HG03439 (cell line): ENCODE measurements around the gene HCRTR1.

Experiments
- ATAC-seq: cut with Tn5 transposase; IDR thresholded peaks from one replicate; pipeline ENCODE4 v1.9.1; 2021; ENCODE audit warnings: mild to moderate bottlenecking, moderate library complexity; ENCODE audit not compliant: unreplicated experiment

Gene HCRTR1

DNA sequence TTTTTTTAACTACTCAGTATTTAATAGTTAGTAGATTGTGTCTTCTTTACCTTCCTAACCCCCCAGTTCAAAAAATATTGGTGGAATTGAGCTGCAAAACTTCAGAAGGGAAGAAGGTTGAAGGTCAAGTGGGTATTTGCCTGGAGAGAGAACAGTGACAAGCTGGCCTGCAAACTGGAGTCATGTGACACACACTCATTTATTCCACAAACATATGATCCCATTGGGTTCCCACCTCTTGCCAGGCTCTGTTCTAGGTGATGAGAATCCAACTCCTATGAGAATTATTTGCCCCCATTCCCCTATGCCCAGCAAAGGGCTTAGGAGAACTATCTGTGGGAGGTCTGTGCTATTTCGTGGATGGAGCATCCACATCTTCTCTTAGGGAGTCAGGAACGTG, 30.7 kb downstream of the HCRTR1 start:
- ATAC-seq: no peak

- no peak for ATAC-seq
Observed at GRCh38 chr1:31648641-31649357, 31.3 kb downstream of the HCRTR1 start.

GRCh38 chr1:31650161-31651088, 32.9 kb downstream of the HCRTR1 start:
- no peak for ATAC-seq

DNA sequence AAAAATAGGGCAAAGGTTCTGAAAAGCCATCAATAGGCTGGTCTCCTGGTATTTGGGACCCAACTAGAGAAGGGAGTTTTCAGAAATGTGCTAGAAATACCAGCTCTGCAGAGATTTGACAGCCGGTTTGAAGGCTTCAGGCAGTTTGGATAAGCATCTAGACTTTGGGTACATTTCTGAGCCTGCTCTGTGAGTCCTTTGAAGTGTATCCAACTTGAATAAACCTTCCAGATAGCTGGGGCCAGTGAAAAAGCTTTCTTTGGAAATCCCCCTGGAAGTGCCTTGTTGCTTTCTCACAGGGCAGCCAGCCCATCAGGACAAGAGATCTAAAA, 33.6 kb downstream of the HCRTR1 start:
- ATAC-seq: no peak

DNA sequence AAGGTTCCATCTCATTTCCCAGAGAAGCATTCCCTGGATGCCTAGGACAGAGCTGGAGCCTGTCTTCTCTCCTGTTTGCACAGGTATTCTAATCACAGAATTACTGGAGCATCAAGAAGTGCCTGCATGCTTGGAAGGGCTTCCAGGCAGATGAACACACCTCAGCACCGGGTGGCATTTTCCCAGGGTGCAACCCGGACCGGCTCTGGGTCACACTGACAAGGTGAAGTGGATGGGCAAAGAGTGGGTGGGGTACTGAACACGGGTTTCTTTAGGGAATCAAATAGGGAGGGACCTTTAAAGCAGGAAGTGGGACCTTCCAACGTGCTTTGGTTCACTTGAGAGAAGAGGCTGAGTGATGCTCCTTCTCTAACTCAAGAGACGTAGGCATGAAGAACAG, 34.3 kb downstream of the HCRTR1 start:
- no peak for ATAC-seq

GRCh38 chr1:31652891-31653499, 35.5 kb downstream of the HCRTR1 start:
- no peak for ATAC-seq

- no peak for ATAC-seq
Observed at GRCh38 chr1:31653717-31654473, 36.4 kb downstream of the HCRTR1 start.

DNA sequence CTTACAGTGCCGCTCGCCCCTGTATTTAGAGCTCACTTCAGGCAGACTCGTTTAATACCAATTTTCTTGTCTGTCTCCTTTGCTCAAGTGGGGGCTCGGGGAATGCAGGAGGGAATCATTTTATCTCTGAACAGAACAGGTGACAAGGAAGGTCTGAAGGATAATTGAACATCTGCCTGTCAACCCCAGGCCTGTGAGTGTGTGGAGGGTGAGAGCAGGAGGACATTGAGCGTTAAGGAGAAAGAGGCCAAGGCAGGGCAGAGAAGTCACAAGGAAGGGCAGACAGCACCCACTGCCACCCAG, 36.9 kb downstream of the HCRTR1 start:
- no peak for ATAC-seq

DNA sequence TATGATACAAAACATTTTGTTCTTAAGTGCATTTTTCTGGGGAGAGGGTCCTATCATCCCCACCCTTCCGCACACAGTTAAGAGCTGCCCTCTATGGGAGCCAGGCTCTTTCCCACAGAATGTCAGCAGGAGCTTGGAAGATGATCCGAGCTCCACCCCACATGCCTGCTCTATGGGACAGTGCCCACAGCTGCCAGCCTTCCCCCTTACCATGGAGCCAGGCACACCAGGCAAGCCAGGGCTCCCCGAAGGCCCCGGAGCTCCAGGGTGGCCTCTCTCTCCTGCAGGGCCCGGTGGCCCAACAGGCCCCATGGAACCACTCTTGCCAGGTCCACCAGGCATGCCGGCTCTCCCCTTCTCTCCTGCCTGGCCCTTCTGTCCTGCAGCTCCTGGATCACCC, 37.6 kb downstream of the HCRTR1 start:
- ATAC-seq: no peak

DNA sequence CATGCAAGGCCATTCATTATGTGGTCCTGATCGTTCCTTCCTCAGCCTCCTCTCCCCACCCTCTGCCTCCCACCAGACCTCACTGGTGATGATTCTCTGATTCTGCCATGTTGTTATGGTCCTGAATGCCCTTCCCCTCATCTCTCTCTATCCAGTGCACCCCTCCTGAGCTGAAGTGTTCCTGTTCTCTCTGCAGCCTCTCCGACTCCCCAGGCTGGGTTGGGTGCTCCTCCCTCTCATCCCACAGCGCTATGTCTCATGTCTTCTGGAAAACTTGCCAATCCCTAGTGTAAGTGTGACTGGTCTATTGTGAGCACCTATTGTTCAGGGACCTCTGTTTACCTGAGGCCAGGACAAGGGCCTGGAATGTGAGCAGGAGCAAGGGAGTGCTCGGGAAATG, 38.3 kb downstream of the HCRTR1 start:
- no peak for ATAC-seq

DNA sequence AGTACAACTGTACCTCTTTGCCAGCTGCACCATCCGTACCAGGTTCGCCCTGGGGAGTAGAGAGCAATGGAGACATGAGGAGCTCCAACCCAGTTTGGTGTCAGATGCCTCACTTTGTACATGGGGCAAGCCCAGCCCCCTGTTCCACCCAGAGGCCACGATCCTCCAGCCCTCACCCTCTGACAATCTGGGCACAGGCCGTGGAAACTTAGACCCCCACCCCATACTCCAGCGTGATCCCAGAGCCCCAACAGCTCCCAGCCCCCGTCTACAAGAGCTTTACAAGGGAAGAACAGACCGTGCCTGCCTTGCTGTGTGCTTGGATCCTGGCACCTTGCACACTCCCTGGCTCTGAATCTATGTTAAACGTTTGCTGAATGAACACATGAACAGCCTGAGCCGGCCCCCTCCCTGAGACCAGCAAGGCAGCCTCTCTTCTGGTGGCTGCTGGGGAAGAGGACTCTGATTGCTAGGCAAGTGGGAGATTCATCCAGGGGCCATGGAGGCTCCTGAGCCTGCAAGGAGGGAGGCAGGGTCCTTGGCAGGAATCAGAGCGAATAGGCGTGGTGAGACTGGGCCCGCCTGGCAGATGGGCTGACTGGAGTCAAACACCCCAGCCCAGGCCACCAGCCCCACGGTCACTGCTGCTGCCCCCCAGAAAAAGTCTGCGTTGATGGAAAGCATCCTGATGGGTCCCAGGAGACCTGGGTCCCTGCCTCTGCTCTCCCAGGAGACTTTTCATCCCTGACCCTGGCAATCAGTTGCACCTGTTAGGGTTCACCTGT, 39.7 kb downstream of the HCRTR1 start:
- ATAC-seq: no peak

DNA sequence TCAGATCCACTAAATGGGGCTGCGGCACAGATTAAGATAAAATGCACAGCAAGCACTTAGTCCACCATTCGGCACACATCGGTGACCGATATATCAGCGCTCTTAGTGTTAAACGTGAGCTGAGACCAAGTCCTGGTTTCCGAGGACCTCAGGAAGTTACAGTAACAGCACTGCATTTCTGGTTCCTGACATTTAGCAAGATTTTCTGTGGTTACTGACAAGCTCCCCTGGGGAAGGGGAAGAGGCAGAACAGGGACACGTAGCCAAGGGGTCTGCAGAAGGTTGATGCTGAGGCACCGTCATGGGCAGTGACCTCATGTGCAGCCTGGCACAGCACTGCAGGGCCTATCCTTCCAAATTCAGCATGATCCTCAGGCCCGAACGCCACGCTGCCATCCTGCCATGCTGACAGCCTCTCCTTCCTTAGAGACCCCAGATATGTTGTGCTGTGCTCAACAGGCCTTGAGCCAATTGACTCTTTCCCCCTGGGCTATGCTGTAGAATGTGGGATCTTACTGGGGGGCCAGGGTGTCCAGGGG, 40.6 kb downstream of the HCRTR1 start:
- ATAC-seq: no peak

GRCh38 chr1:31658721-31659120, 41.2 kb downstream of the HCRTR1 start:
- ATAC-seq: no peak

DNA sequence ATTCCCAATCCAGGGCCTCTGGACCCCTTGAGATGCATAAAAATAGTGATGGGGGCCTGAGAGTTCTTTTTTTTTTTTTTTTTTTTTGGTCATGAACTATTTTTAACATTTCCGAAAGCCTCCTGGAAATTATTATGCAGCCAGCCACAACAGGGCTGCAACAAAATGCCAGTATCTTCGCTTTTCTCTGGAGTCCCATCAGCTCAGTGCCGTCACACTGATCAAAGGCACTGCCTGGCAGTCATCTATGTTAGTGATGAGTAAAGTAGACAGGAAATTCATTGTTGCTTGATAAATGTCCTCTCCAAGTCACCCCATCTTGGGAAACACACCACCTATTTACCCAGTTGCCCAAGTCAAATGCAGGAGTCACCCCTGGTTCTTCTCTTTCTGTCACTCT, 42.4 kb downstream of the HCRTR1 start:
- no peak for ATAC-seq

- no peak for ATAC-seq
Observed at GRCh38 chr1:31660871-31661455, 43.5 kb downstream of the HCRTR1 start.

GRCh38 chr1:31661856-31662255, 44.4 kb downstream of the HCRTR1 start:
- ATAC-seq: no peak

DNA sequence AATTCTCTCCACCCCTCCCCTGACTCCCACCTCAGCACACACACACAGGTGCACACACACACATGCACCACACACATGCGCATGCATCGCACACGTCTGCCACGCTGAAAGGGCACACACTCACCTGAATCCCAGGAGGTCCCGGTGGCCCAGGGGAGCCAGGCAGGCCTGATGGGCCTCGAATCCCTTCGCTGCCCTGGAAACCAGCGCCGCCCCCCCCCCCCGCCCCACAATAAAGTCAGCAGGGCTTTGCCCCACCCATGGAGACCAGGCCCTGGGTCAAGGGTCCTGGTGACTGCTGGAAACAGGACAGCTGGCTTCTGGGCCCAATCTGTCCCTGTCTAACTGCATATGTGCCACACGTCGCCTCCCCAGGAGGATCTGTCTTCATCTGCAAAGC, 45.0 kb downstream of the HCRTR1 start:
- no peak for ATAC-seq

GRCh38 chr1:31663622-31664452, 46.3 kb downstream of the HCRTR1 start:
- ATAC-seq: no peak

- no peak for ATAC-seq
Observed at GRCh38 chr1:31664528-31664927, 47.0 kb downstream of the HCRTR1 start.
